ENCODE results near the gene KRT4.

The KRT4 gene

DNA sequence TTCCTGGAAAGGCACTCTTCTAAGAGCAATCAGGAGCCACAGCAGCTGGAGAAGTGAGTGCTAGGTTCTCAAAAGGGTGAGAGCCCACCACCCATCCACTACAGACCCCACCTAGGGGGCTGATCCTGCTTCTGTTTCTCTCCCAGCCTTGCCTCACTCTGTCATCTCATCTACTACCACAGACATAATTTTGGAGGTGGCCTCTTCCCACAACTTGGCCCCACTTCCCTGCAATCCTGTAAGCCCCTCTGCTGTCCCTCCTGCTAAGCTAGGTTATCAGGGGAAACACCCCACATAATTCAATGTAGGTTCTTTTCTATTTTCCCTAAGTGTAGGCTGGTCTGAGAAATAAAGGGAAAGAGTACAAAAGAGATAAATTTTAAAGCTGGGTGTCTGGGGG is 53.3 kb downstream of the KRT4 start:
- Histone ChIP-seq H3K27ac (no peak overlapping the region), H3K4me3 (ENCODE audit: low read depth, low read length) (no peak overlapping the region), H3K36me3 (replicated peaks) (no peaks in the 10 kb centered on the region), H3K27me3 (replicated peaks) (no peaks in the 10 kb centered on the region)
- DNase-seq = no peak
- in situ Hi-C loops (cut with HindIII; ENCODE audit: low pct_ligation_motif_present, low sequenced_read_pairs) = no loop called here
- TF ChIP-seq, protein P1, sequence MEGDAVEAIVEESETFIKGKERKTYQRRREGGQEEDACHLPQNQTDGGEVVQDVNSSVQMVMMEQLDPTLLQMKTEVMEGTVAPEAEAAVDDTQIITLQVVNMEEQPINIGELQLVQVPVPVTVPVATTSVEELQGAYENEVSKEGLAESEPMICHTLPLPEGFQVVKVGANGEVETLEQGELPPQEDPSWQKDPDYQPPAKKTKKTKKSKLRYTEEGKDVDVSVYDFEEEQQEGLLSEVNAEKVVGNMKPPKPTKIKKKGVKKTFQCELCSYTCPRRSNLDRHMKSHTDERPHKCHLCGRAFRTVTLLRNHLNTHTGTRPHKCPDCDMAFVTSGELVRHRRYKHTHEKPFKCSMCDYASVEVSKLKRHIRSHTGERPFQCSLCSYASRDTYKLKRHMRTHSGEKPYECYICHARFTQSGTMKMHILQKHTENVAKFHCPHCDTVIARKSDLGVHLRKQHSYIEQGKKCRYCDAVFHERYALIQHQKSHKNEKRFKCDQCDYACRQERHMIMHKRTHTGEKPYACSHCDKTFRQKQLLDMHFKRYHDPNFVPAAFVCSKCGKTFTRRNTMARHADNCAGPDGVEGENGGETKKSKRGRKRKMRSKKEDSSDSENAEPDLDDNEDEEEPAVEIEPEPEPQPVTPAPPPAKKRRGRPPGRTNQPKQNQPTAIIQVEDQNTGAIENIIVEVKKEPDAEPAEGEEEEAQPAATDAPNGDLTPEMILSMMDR (IDR thresholded peaks at IDR 0.05; ENCODE audit: low read depth, low read length, missing control alignments) = no peak

DNA sequence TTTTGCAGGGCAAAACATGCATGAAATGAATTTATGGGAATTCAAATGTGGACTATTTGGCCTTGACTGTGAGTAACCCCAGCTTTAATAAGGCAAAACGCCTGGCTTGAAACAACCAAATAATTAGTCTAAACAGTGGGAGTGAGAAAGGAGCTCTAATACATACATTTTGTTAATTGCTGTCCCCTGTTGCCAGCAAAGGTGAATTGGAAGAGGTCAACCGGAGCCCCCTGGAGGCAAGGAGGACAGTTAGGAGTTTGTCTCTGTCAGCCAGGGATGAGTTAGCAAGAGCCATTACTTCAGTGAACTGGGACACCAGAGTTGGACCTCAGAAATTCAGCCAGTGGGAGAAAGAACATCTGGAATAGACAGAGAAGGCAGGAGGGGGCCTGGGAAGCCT is 54.2 kb downstream of the KRT4 start:
- in situ Hi-C loops (cut with HindIII; ENCODE audit: low pct_ligation_motif_present, low sequenced_read_pairs) = no loop called here
- TF ChIP-seq, protein P1 (IDR thresholded peaks at IDR 0.05; ENCODE audit: low read depth, low read length, missing control alignments) = no peak
- DNase-seq = no peak

DNA sequence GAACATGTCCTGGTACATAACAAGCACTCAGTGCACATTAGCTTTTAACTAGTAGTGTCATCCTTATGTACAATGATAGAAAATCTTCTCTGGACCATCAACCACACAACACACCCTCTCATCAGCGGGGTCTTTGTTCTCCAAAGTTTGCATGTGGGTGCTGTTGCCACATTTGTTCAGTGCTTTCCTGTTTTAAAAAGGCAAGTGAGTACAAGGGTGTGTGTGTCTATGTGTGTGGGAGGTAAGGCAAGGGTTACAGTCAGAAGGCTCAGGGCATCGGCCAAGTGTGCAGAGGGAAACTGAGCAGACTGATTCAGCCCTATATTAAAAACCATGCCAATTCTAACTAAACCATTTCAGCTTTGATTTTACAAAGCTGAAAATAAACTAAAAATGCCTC is 54.7 kb downstream of the KRT4 start:
- Histone ChIP-seq H3K4me3 (ENCODE audit: low read depth, low read length) (no peak overlapping the region), H3K36me3 (replicated peaks) (no peaks in the 10 kb centered on the region), H3K27me3 (replicated peaks) (no peaks in the 10 kb centered on the region), H3K27ac (no peak overlapping the region)
- in situ Hi-C loops (cut with HindIII; ENCODE audit: low pct_ligation_motif_present, low sequenced_read_pairs) = no loop called here
- DNase-seq = no peak
- TF ChIP-seq, protein P1 (IDR thresholded peaks at IDR 0.05; ENCODE audit: low read depth, low read length, missing control alignments) = no peak

More for the DNA sequence above, 54.2 kb downstream of the KRT4 start:
- H3K4me3 ChIP-seq (ENCODE audit: low read depth, low read length) = no peak overlapping the region
- no peaks in the 10 kb centered on the region for H3K36me3 ChIP-seq (replicated peaks)
- H3K27ac ChIP-seq = no peak overlapping the region
- H3K27me3 ChIP-seq (replicated peaks) = no peaks in the 10 kb centered on the region

DNA sequence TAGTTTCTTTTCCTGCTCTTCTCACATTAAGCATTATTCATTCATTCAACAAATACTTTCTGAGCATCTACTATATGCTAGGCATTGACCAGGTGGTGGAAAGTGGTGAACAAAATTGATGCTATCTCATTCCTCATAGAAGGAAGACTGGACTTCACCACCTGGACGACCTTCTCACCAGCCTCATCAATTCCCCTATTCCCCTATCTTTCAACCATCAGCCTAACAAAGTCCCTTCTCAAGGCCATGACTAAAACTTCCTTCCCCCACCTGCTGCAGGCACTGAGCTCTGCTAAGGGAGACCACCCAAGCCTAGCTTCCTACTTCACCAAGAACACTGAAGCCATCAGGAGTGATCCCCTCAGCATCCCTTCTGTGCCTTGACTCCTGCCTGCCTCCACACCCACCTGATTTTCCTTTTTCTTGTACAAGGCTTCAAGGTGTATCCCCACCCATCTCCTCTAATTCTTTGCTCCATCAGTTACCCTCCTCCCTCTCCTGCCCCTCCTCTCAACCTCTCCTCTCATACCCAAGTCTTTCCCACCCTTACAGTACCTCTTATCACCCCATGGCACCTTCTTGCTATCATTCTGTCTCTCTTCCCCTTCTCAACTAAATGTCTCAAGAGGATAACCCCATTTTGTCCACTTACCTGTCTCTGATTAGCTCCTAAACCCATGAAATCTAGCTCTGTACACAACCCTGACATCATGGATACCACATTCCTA is 56.3 kb downstream of the KRT4 start:
- Histone ChIP-seq H3K27ac (no peak overlapping the region), H3K27me3 (replicated peaks) (no peaks in the 10 kb centered on the region), H3K36me3 (replicated peaks) (no peaks in the 10 kb centered on the region), H3K4me3 (ENCODE audit: low read depth, low read length) (no peak overlapping the region)
- TF ChIP-seq, protein P1 (IDR thresholded peaks at IDR 0.05; ENCODE audit: low read depth, low read length, missing control alignments) = no peak
- DNase-seq = no peak
- in situ Hi-C loops (cut with HindIII; ENCODE audit: low pct_ligation_motif_present, low sequenced_read_pairs) = no loop called here

All from brain microvascular endothelial cell (primary cell).